ENCODE measurements around the gene SURF4. TPM values are rescaled to one million over a fixed set of nuclear protein-coding genes. Genes with fewer than 3 reads are reported as not detected.

The SURF4 gene
- total RNA-seq, 4 donors from 2014 or later: 104 to 140 (median 117) TPM

- 74 to 88% methylated on average over 2 to 4 of the region's 12 CpGs for WGBS, 2 donors
- TF ChIP-seq POLR2A (IDR thresholded peaks at IDR 0.05) (no peak), CTCF (IDR thresholded peaks at IDR 0.05) (no peak)
- H3K27ac ChIP-seq: no peak overlapping the region
- H3K27me3 ChIP-seq: no peaks in the 10 kb centered on the region
- no peaks in the 10 kb centered on the region for H3K9me3 ChIP-seq
- H3K4me1 ChIP-seq: peaks cover 0 to 6% (median 0%) of the 10 kb centered on the region in 3 donors
- DNase-seq: no peak
- intact Hi-C loops (cut with DNase I): loop anchor here (5.0 kb wide), 1 partner anchor 83 kb away; no protein-coding TSS in a partner anchor
- peaks cover 13 to 78% (median 29%) of the 10 kb centered on the region in 3 donors for H3K36me3 ChIP-seq
- H3K4me3 ChIP-seq: no peak overlapping the region
Measured at GRCh38 chr9:133404454-133405002, 28.7 kb upstream of the SURF4 start.

- TF ChIP-seq POLR2A (IDR thresholded peaks at IDR 0.05) (no peak), CTCF (IDR thresholded peaks at IDR 0.05) (peak; percentile 52 to 90 (median 66))
- Histone ChIP-seq H3K27me3 (no peaks in the 10 kb centered on the region), H3K27ac (no peak overlapping the region), H3K9me3 (no peaks in the 10 kb centered on the region), H3K36me3 (peaks cover 13 to 72% (median 23%) of the 10 kb centered on the region in 3 donors), H3K4me1 (peaks cover 0 to 9% (median 0%) of the 10 kb centered on the region in 3 donors), H3K4me3 (no peak overlapping the region)
- WGBS, 2 donors: 62 to 70% methylated on average over 9 to 10 of the region's 16 CpGs
- no peak for DNase-seq
- intact Hi-C loops (cut with DNase I): no loop called here
Measured at GRCh38 chr9:133403766-133404453, 28.1 kb upstream of the SURF4 start.

- WGBS, 2 donors: 74 to 80% methylated on average over 1 to 3 of the region's 7 CpGs
- no peak for TF ChIP-seq CTCF (IDR thresholded peaks at IDR 0.05)
Measured at GRCh38 chr9:133402689-133403088, 26.8 kb upstream of the SURF4 start.

GRCh38 chr9:133401588-133401987, 25.7 kb upstream of the SURF4 start:
- TF ChIP-seq POLR2A (IDR thresholded peaks at IDR 0.05) (no peak), CTCF (IDR thresholded peaks at IDR 0.05) (no peak)
- H3K27ac ChIP-seq: no peak overlapping the region
- intact Hi-C loops (cut with DNase I): no loop called here
- peaks cover 9 to 49% (median 11%) of the 10 kb centered on the region in 3 donors for H3K36me3 ChIP-seq
- peaks cover 0 to 9% (median 0%) of the 10 kb centered on the region in 3 donors for H3K4me1 ChIP-seq
- H3K9me3 ChIP-seq: no peaks in the 10 kb centered on the region
- 71 to 100% methylated on average over 1 to 3 of the region's 6 CpGs for WGBS, 2 donors
- H3K27me3 ChIP-seq: peaks cover 0 to 20% (median 0%) of the 10 kb centered on the region in 4 donors
- H3K4me3 ChIP-seq: no peak overlapping the region
- no peak for DNase-seq

More at GRCh38 chr9:133402689-133403088, 26.8 kb upstream of the SURF4 start:
- Histone ChIP-seq H3K4me3 (no peak overlapping the region), H3K9me3 (no peaks in the 10 kb centered on the region), H3K27ac (no peak overlapping the region), H3K36me3 (peaks cover 13 to 60% (median 14%) of the 10 kb centered on the region in 3 donors), H3K27me3 (peaks cover 0 to 9% (median 0%) of the 10 kb centered on the region in 4 donors), H3K4me1 (peaks cover 0 to 9% (median 0%) of the 10 kb centered on the region in 3 donors)
- intact Hi-C loops (cut with DNase I): no loop called here
- no peak for DNase-seq

- intact Hi-C loops (cut with DNase I): no loop called here
- H3K4me1 ChIP-seq: peaks cover 0 to 9% (median 0%) of the 10 kb centered on the region in 3 donors
- no peak for DNase-seq
- 96% methylated on average over 4 of the region's 12 CpGs; no CpG with 5 or more reads in 1 of the 2 donors for WGBS, 2 donors
- TF ChIP-seq CTCF (IDR thresholded peaks at IDR 0.05) (no peak), POLR2A (IDR thresholded peaks at IDR 0.05) (no peak)
- peaks cover 0 to 27% (median 0%) of the 10 kb centered on the region in 4 donors for H3K27me3 ChIP-seq
- H3K4me3 ChIP-seq: no peak overlapping the region
- peaks cover 4 to 36% (median 6%) of the 10 kb centered on the region in 3 donors for H3K36me3 ChIP-seq
- H3K27ac ChIP-seq: no peak overlapping the region
- no peaks in the 10 kb centered on the region for H3K9me3 ChIP-seq
Measured at GRCh38 chr9:133400292-133400691, 24.4 kb upstream of the SURF4 start.

Data from esophagus squamous epithelium (tissue), 5 donors.